H7 (cell line): Measurements from ENCODE around the gene TMEM163. TPM values are rescaled to one million over a fixed set of nuclear protein-coding genes. Genes with fewer than 3 reads are reported as not detected.
"Not testable (repeated sequence)": the region's sequence is repeated elsewhere in the genome, so short reads cannot be mapped to it uniquely, and the experiment has no call there.

Source experiments
- DNase-seq: peaks from one replicate; pipeline ENCODE4 v3.0.0; 2012
- H3K27me3 ChIP-seq: 2 replicates; pipeline ENCODE4 v1.6.0; 2011; ENCODE audit warnings: mild to moderate bottlenecking, low read length; ENCODE audit not compliant: control insufficient read depth, insufficient read depth
- H3K36me3 ChIP-seq: replicated peaks from 2 replicates; pipeline ENCODE4 v1.5.1; 2011; ENCODE audit warnings: low read length; ENCODE audit not compliant: control insufficient read depth, insufficient read depth
- H3K4me3 ChIP-seq: 2 replicates; pipeline ENCODE4 v1.5.1; 2011; ENCODE audit warnings: low read depth, mild to moderate bottlenecking, control low read depth, low read length, moderate library complexity; ENCODE audit not compliant: insufficient read depth
- total RNA-seq: library from RNA; depleted of rRNA; stranded (reverse); fragments of >200 nt; shearing (Covaris generic); gene quantifications from 2 replicates; pipeline ENCODE4 v1.2.3, GENCODE V29; 2014; rRNA removed

TMEM163 gene
- total RNA-seq: 0.14 and 0.26 TPM in 2 replicates

DNA sequence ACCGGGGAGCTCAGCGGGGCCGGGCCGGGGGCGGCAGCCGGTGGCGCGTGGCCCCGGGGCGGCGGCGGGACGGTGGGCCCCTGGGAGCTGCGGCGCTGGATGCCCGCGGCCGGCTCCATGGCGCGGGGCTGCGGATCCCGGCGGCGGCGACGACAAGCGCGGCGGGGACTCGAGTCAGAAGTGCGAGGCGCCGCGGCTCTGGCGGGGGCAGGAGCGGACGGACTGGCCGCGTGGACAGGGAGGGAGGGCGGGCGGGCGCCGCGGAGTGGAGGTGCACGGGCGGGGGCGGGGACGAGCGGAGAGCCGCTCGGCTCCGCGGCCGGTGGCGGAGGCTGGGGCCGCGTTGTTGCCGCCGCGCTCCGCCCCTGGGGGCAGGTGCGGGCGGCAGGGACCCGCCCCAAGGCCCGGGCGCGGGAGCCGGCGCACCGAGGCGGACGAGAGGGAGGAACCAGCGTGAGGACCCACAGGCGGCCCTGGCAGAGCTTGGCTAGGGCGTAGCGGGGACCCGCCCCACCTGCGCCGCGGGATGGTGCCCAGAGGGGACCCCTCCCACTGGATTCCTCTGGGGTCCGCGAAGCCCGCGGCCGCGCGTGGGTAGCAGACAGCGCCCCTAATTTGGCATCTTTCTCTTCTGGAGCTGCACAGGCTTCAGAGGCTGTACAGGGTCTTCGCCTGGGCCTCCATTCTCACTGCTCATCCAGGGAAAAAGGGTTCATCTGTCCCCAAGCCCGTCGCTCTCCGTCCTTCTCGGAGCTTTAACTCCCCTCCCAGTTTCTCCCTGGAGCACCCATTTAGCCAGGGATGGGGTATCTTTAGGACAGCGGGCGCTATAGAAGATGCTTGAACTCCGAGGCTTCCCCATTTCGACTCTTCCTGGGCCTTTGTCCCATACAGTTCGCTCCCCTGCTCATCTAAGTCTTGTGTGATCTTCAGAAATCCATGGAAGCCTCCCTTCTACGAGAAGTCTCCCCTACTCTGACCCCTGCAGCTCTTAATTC is at the start of gene TMEM163:
TSS of gene TMEM163 (minus strand) at position 184 of the 998 bp plus-strand sequence.
- Histone ChIP-seq H3K36me3 (no peaks in the 10 kb centered on the region), H3K27me3 (peaks cover 55% of the 10 kb centered on the region), H3K4me3 (peak within 1 kb of the TSS; percentile 66)
- DNase-seq: peak; percentile 90

DNA sequence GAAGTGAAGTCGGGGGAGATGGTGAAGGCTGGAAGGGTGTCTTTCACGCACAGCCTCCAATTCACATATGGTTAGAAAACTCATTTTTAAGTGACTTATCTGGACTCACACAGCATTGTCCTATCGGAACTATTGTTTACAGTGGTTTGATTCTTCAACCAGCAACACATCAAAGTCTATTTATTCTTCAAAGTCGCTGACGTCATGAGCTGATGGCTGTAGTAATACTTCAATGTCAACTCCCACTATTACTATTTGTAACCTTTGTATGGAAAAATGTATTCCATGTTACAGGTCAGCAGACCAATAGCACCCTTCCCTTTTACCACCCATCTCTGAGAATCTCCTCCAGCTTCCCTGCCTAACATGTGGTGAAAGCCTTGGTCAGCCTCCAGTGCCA is 47.8 kb upstream of the TMEM163 start:
- no peak for DNase-seq

GRCh38 chr2:134765987-134766386 is 47.2 kb upstream of the TMEM163 start:
- no peak for DNase-seq
- H3K36me3 ChIP-seq: no peaks in the 10 kb centered on the region
- no peak overlapping the region for H3K4me3 ChIP-seq
- no peaks in the 10 kb centered on the region for H3K27me3 ChIP-seq

More for the DNA sequence above, 47.8 kb upstream of the TMEM163 start:
- no peak overlapping the region for H3K4me3 ChIP-seq
- no peaks in the 10 kb centered on the region for H3K36me3 ChIP-seq
- H3K27me3 ChIP-seq: no peaks in the 10 kb centered on the region

DNA sequence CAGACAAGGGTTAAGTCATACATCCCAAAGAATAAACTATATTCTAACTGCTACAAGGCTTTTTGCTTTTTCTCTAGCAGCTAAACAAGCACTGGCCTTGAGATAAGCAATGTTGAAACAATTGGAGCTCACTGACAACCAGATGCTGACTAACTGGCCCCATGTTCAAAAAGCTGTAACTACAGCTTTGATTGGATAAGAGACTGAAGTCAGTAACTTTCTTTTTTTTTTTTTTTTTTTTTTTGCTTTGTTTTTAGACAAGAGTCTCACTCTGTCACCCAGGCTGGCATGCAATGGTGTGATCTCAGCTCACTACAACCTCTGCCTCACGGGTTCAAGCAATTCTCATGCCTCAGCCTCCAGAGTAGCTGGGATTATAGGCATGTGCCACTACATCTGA is 45.4 kb upstream of the TMEM163 start:
- Histone ChIP-seq H3K27me3 (no peaks in the 10 kb centered on the region), H3K36me3 (no peaks in the 10 kb centered on the region), H3K4me3 (no peak overlapping the region)
- DNase-seq: no peak

GRCh38 chr2:134763164-134763710 is 44.4 kb upstream of the TMEM163 start:
- H3K4me3 ChIP-seq: no peak overlapping the region
- no peak for DNase-seq
- H3K27me3 ChIP-seq: no peaks in the 10 kb centered on the region
- H3K36me3 ChIP-seq: no peaks in the 10 kb centered on the region

DNA sequence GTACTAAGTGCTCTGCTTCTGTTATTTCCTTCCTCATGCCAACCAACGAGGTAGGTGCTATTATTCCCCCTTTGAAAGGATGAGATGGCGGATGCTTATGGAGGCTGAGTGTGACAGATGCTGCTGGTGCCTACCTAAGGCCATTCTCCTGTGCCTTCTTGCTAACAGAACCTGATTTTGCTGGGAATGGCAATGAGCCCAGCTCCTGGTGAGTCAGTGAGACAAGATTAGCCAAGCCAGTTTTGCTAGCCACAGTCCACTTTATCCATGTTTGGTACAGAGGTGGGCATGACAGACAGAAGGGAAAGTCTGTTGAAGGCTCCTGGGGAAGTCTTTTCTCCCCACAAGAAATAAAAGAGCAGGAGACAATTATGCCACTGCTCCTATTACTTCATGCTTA is 43.7 kb upstream of the TMEM163 start:
- H3K4me3 ChIP-seq: no peak overlapping the region
- H3K36me3 ChIP-seq: no peaks in the 10 kb centered on the region
- no peaks in the 10 kb centered on the region for H3K27me3 ChIP-seq
- no peak for DNase-seq

DNA sequence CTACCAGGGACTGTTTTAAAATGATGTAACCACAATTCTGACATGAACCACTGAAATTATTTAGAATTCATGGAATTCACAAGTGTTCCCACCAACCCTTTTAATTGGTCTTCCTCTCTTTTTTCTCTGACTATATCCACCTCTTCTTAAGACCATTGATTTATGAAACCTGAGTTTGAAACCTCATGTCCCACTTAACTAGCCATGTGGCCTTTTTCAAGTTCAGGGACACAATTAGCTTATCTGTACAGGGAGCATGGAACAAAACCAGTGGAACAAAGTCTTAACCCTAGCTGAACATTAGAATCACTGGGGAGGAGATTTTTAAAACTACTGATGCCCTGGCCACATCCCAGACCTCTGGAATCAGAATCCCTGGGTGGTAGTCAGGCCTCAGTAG is 41.6 kb upstream of the TMEM163 start:
- no peaks in the 10 kb centered on the region for H3K36me3 ChIP-seq
- no peak overlapping the region for H3K4me3 ChIP-seq
- no peak for DNase-seq
- H3K27me3 ChIP-seq: no peaks in the 10 kb centered on the region

GRCh38 chr2:134758633-134759032 is 39.8 kb upstream of the TMEM163 start:
- Histone ChIP-seq H3K36me3 (no peaks in the 10 kb centered on the region), H3K4me3 (no peak overlapping the region), H3K27me3 (no peaks in the 10 kb centered on the region)
- no peak for DNase-seq

- H3K27me3 ChIP-seq, H3K4me3 ChIP-seq, DNase-seq, H3K36me3 ChIP-seq: not testable (repeated sequence)
These were observed 33.2 kb upstream of the TMEM163 start for GRCh38 chr2:134751981-134752380.

DNA sequence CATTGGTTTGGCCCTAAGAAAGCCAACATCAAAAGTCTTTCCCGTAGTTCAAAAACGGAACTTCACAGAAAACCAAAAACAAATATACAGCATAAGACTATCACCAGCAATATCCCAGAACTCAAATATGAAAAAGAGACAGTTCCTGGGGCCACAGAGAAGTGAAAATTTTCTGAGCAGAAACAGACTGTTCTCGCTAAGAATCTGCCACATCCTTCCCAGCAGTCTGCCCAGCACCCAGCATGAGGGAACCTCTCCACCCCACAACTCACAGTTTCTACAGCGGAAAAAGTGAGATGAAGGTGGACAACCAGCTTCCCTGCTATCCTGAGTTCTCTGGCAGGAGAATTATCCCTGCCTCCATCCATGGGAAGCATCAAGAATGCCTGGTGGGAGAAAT is 26.7 kb upstream of the TMEM163 start:
- Histone ChIP-seq H3K36me3 (no peaks in the 10 kb centered on the region), H3K4me3 (no peak overlapping the region), H3K27me3 (no peaks in the 10 kb centered on the region)
- DNase-seq: no peak

- Histone ChIP-seq H3K27me3 (no peaks in the 10 kb centered on the region), H3K36me3 (no peaks in the 10 kb centered on the region), H3K4me3 (no peak overlapping the region)
- DNase-seq: no peak
These were observed 26.2 kb upstream of the TMEM163 start for GRCh38 chr2:134745023-134745422.

DNA sequence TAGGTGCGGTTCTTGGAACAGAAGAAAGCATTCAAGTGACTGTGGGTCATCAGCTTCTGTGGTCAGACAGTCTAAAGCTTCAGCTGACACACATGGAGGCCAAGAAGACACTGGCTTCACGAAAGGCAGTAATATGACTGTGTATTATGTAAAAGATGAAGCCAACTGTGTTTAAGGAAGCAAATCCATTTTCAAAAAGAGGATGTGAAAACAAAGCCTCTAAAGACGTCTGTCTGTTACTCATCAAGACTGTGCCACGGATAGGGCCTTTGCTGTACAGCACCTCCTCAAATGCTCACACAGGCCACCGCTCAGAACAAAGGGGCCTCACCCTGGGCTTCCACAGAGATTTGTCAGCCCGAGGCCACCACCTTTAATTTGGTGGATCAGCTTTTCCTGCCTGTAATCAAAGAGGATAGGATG is 21.1 kb upstream of the TMEM163 start:
- Histone ChIP-seq H3K4me3 (no peak overlapping the region), H3K27me3 (no peaks in the 10 kb centered on the region), H3K36me3 (no peaks in the 10 kb centered on the region)
- no peak for DNase-seq

DNA sequence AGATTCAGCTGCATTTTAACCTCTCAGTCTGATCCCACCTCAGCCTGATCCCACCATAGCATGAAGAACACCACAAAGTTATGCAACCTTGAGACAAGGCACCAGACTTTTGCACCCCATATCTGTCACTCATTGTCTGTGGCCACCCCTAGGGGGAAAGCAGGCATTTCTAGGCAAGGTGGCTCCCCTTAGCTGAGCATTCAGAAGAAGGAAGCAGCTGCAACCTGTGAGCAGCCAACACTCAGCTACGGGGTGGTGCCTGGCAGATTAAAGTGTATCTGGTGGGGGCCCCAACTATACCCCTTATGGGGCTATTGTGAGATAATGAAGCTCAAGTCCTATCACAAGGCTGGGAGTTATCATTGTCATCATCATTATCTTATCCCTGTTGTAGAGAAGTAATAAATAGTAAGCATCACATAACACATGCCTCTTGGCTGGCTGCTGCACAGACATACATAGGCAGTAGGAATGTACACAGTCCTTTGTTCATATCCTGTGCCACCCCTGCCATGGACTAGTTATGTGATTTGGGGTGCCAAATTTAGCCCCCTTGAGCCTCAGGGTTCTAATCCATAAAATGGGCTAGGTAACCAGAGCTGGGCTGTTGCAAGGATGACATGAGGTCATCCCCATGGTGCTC is 20.6 kb upstream of the TMEM163 start:
- Histone ChIP-seq H3K4me3 (no peak overlapping the region), H3K36me3 (no peaks in the 10 kb centered on the region), H3K27me3 (no peaks in the 10 kb centered on the region)
- DNase-seq: no peak

DNA sequence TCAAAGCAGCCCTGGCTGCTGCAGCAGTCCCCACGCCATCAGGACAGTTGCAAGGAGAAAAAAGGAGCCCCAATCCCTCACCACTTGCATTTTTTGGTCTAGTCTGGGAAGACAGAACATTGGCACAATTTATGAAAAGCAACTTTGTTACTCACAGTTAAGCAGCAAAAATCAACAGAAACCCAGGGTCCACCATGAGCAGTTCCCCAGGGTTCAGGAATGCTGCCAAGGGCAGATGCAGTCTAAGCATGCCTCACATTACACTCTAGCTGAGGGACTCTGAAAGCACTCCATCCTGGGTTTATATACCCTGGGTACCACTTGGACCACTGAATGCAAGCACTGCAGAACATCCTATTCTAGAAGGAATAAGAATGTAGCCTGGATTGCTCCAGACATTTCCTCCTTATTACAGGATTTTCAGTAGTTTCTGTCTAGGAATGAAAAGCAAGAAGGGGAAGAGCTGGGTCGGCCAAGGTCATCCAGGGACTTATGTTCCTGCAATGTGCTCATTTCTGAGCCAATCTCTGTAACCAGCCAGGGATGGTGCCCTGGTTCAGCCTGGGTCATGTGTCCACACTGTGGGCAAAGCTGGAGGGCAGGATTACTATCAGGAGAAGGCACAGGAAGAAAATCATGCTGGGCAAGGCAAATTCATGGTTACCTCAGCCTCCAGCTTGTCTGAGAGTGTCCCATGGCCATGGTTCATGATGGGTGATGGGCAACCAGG is 19.5 kb upstream of the TMEM163 start:
- H3K4me3 ChIP-seq: no peak overlapping the region
- DNase-seq: no peak
- H3K27me3 ChIP-seq: no peaks in the 10 kb centered on the region
- H3K36me3 ChIP-seq: no peaks in the 10 kb centered on the region
